MCF 10A (cell line): ENCODE results near the gene LPIN1. TPM values are rescaled to one million over a fixed set of nuclear protein-coding genes. Genes with fewer than 3 reads are reported as not detected.

Experiments used
- BruUV-seq: library from RNA; stranded (reverse); fragments of 400-500 nt; replicated peaks from 2 replicates; lab custom pipeline; 2021; lab: Mats Ljungman, UMichigan
- CTCF ChIA-PET: fragments of 300-600 bp; sonication (Branson Sonifier 250); formaldehyde crosslinking; extraction: SDS; loops from one replicate; lab custom pipeline; 2021; ENCODE audit warnings: antibody characterized with exemption, inconsistent platforms; lab: Yijun Ruan, JAX
- POLR2A ChIA-PET: fragments of 300-600, 350-650 bp; sonication (Branson Sonifier 250); formaldehyde crosslinking; extraction: SDS; loops from one replicate; lab custom pipeline; 2020; ENCODE audit warnings: antibody characterized with exemption, inconsistent platforms; lab: Yijun Ruan, JAX
- DNase-seq: peaks from one replicate; pipeline ENCODE4 v3.0.0-alpha.2; 2018; ENCODE audit not compliant: unreplicated experiment
- H3K27ac Mint-ChIP-seq: one replicate; pipeline ENCODE4 v1.8.0; 2022; ENCODE audit warnings: mild to moderate bottlenecking, low read depth, mixed read lengths; ENCODE audit not compliant: unreplicated experiment
- H3K27me3 Mint-ChIP-seq: one replicate; pipeline ENCODE4 v1.8.0; 2022; ENCODE audit warnings: mixed read lengths; ENCODE audit not compliant: insufficient read depth, unreplicated experiment
- H3K36me3 Mint-ChIP-seq: one replicate; pipeline ENCODE4 v1.8.0; 2022; ENCODE audit warnings: mild to moderate bottlenecking, moderate library complexity, mixed read lengths; ENCODE audit not compliant: insufficient read depth, unreplicated experiment
- H3K4me1 Mint-ChIP-seq: one replicate; pipeline ENCODE4 v1.8.0; 2022; ENCODE audit warnings: mixed read lengths; ENCODE audit not compliant: insufficient read depth, unreplicated experiment
- H3K4me3 Mint-ChIP-seq: one replicate; pipeline ENCODE4 v1.8.0; 2022; ENCODE audit warnings: mild to moderate bottlenecking, moderate library complexity, mixed read lengths; ENCODE audit not compliant: unreplicated experiment
- H3K9me3 Mint-ChIP-seq: one replicate; pipeline ENCODE4 v1.8.0; 2022; ENCODE audit warnings: mixed read lengths; ENCODE audit not compliant: unreplicated experiment
- CTCF ChIP-seq: fragments of 200-600 bp; IDR thresholded peaks from one replicate; pipeline ENCODE4 v1.8.0; 2022; ENCODE audit warnings: antibody characterized with exemption, mild to moderate bottlenecking; ENCODE audit not compliant: unreplicated experiment
- intact Hi-C: fragments of 100-400 bp; cut with micrococcal nuclease; formaldehyde crosslinking; loops from 2 replicates; pipeline ENCODE4 v1.14.1; 2022
- total RNA-seq: library from RNA; stranded (reverse); gene quantifications from 2 replicates; pipeline ENCODE4 v1.2.3, GENCODE V29; 2022

Gene LPIN1
- total RNA-seq, 1 experiment from 2014 or later, result 65.7 TPM

GRCh38 chr2:11713815-11714214 is 32.6 kb upstream of the LPIN1 start:
- no peak overlapping the region for H3K27ac Mint-ChIP-seq
- peaks cover 25% of the 10 kb centered on the region for H3K4me1 Mint-ChIP-seq
- POLR2A ChIA-PET, result interaction anchor here (1.0 kb wide), 1 partner anchor 32 kb away, joined by 3 read pairs; no protein-coding TSS in a partner anchor
- no peak for DNase-seq
- TF ChIP-seq CTCF, result no peak
- CTCF ChIA-PET, result interaction anchor here (1.1 kb wide), 1 partner anchor 30 kb away, joined by 4 read pairs; no protein-coding TSS in a partner anchor
- intact Hi-C loops, result no loop called here
- H3K4me3 Mint-ChIP-seq, result no peak overlapping the region
- no peaks in the 10 kb centered on the region for H3K36me3 Mint-ChIP-seq
- no peaks in the 10 kb centered on the region for H3K9me3 Mint-ChIP-seq
- no peaks in the 10 kb centered on the region for H3K27me3 Mint-ChIP-seq
- BruUV-seq, result no TSS peak

- DNase-seq, result no peak
- H3K9me3 Mint-ChIP-seq, result no peaks in the 10 kb centered on the region
- peaks cover 18% of the 10 kb centered on the region for H3K4me1 Mint-ChIP-seq
- no TSS peak for BruUV-seq
- H3K36me3 Mint-ChIP-seq, result no peaks in the 10 kb centered on the region
- POLR2A ChIA-PET, result interaction anchor here (0.7 to 1.2 kb wide), 6 partner anchors 9 to 37 kb away, joined by 3 to 4 read pairs (median 3); no protein-coding TSS in a partner anchor
- no peak for TF ChIP-seq CTCF
- H3K27me3 Mint-ChIP-seq, result peaks cover 18% of the 10 kb centered on the region
- intact Hi-C loops, result no loop called here
- H3K27ac Mint-ChIP-seq, result peak overlapping the region; percentile 75
- no peak overlapping the region for H3K4me3 Mint-ChIP-seq
- CTCF ChIA-PET, result interaction anchor here (0.7 to 1.6 kb wide), 4 partner anchors 21 to 1005 kb away, joined by 3 to 4 read pairs (median 4); no protein-coding TSS in a partner anchor
These were observed 30.3 kb upstream of the LPIN1 start for GRCh38 chr2:11715987-11716652.

GRCh38 chr2:11716689-11717321 is 29.6 kb upstream of the LPIN1 start:
- Mint-ChIP-seq H3K27me3 (peaks cover 18% of the 10 kb centered on the region), H3K9me3 (no peaks in the 10 kb centered on the region), H3K4me3 (no peak overlapping the region), H3K4me1 (peaks cover 12% of the 10 kb centered on the region), H3K36me3 (no peaks in the 10 kb centered on the region), H3K27ac (peak overlapping the region; percentile 75)
- intact Hi-C loops, result no loop called here
- POLR2A ChIA-PET, result interaction anchor here (0.7 to 1.2 kb wide), 6 partner anchors 9 to 36 kb away, joined by 3 to 4 read pairs (median 3); no protein-coding TSS in a partner anchor
- CTCF ChIA-PET, result interaction anchor here (0.7 to 1.6 kb wide), 4 partner anchors 22 to 1006 kb away, joined by 3 to 4 read pairs (median 4); no protein-coding TSS in a partner anchor
- DNase-seq, result peak; percentile 77
- TF ChIP-seq CTCF, result no peak
- no TSS peak for BruUV-seq

GRCh38 chr2:11717623-11718022 is 28.8 kb upstream of the LPIN1 start:
- no peak for TF ChIP-seq CTCF
- Mint-ChIP-seq H3K27me3 (peaks cover 18% of the 10 kb centered on the region), H3K4me1 (peaks cover 16% of the 10 kb centered on the region), H3K4me3 (no peak overlapping the region), H3K9me3 (no peaks in the 10 kb centered on the region), H3K36me3 (no peaks in the 10 kb centered on the region), H3K27ac (no peak overlapping the region)
- DNase-seq, result no peak
- no TSS peak for BruUV-seq
- CTCF ChIA-PET, result interaction anchor here (0.7 to 1.4 kb wide), 3 partner anchors 22 to 289 kb away, joined by 3 to 4 read pairs (median 3); no protein-coding TSS in a partner anchor
- intact Hi-C loops, result no loop called here
- POLR2A ChIA-PET, result no interaction called here
